ENCODE results near the gene ZMYND8.

ZMYND8 gene

DNA sequence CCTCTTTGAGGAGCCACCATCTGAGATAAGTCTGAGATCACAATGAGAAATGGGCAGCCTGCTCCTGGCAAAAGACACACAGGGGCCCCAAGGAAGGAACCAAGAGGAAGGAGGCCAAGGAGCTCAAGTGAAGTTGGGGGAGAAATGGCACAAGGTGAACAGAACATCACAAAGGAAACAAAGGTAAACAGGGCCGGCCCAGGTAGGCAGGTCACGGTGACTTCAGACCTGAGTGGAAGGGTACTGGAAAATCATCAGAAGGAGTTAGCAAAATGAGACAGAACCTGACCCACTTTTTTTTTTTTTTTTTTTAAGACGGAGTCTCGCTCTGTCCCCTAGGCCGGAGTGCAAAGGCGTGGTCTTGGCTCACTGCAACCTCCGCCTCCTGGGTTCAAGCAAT, 11.3 kb downstream of the ZMYND8 start:
- no peak for DNase-seq (ENCODE audit: low read depth)
- no peak overlapping the region for H3K4me3 ChIP-seq (ENCODE audit: low read depth, low read length)
- TF ChIP-seq, protein P1, sequence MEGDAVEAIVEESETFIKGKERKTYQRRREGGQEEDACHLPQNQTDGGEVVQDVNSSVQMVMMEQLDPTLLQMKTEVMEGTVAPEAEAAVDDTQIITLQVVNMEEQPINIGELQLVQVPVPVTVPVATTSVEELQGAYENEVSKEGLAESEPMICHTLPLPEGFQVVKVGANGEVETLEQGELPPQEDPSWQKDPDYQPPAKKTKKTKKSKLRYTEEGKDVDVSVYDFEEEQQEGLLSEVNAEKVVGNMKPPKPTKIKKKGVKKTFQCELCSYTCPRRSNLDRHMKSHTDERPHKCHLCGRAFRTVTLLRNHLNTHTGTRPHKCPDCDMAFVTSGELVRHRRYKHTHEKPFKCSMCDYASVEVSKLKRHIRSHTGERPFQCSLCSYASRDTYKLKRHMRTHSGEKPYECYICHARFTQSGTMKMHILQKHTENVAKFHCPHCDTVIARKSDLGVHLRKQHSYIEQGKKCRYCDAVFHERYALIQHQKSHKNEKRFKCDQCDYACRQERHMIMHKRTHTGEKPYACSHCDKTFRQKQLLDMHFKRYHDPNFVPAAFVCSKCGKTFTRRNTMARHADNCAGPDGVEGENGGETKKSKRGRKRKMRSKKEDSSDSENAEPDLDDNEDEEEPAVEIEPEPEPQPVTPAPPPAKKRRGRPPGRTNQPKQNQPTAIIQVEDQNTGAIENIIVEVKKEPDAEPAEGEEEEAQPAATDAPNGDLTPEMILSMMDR (conservative IDR thresholded peaks at IDR 0.05; ENCODE audit: low read depth, low read length): no peak

GRCh38 chr20:47343007-47343472, 13.5 kb downstream of the ZMYND8 start:
- DNase-seq (ENCODE audit: low read depth): peak; percentile 59
- no peak overlapping the region for H3K4me3 ChIP-seq (ENCODE audit: low read depth, low read length)
- TF ChIP-seq, protein P1 (conservative IDR thresholded peaks at IDR 0.05; ENCODE audit: low read depth, low read length): no peak

GRCh38 chr20:47338131-47338628, 18.3 kb downstream of the ZMYND8 start:
- no peak for DNase-seq (ENCODE audit: low read depth)
- H3K4me3 ChIP-seq (ENCODE audit: low read depth, low read length): no peak overlapping the region
- TF ChIP-seq, protein P1 (conservative IDR thresholded peaks at IDR 0.05; ENCODE audit: low read depth, low read length): no peak

GRCh38 chr20:47337413-47337812, 19.1 kb downstream of the ZMYND8 start:
- TF ChIP-seq, protein P1 (conservative IDR thresholded peaks at IDR 0.05; ENCODE audit: low read depth, low read length): no peak
- no peak for DNase-seq (ENCODE audit: low read depth)
- H3K4me3 ChIP-seq (ENCODE audit: low read depth, low read length): no peak overlapping the region

GRCh38 chr20:47336129-47336754, 20.3 kb downstream of the ZMYND8 start:
- DNase-seq (ENCODE audit: low read depth): no peak
- H3K4me3 ChIP-seq (ENCODE audit: low read depth, low read length): no peak overlapping the region
- TF ChIP-seq, protein P1 (conservative IDR thresholded peaks at IDR 0.05; ENCODE audit: low read depth, low read length): no peak

DNA sequence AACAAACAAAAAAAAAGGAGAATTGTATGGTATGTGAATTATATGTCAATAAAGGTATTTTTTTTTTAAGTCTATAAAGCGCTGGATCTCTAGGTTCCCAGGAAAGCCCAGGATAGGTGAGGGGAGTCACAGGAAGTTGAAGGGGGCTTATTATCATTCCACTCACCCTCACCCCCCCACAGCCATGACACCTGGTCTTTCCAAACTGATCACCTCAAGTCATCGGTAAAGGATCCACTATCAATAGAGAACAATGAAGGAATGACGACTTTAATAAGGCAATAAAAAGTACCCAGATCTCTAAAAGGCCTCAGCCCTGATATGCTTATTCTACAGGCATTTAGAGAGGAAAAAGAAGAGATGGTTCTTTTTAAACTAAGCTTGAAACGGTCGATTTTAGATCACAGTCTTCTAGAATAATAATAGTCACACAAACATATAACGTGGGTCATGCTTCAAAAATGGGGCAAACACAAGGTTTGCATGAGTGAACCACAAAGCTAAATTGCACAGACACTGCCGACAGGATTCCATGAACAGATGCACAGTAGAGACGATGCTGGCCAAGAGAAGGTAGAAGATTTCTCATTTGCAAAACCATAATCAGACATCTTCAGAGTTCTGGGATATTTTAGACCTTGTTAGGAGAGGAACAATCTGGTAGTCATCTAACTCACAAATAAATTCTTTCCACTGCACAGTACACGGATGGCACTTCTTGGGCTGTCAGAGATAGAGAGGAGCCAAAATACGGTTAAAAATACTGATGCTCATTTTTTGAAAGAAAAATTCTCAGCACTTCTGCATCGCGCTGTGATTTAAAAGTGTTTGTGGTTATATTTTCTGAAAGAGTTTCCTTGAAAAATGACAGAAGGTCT, 21.0 kb downstream of the ZMYND8 start:
- TF ChIP-seq, protein P1 (conservative IDR thresholded peaks at IDR 0.05; ENCODE audit: low read depth, low read length): no peak
- no peak for DNase-seq (ENCODE audit: low read depth)
- no peak overlapping the region for H3K4me3 ChIP-seq (ENCODE audit: low read depth, low read length)

Data from choroid plexus epithelial cell (primary cell).